ENCODE results near the gene SLC25A6. TPM values are rescaled to one million over a fixed set of nuclear protein-coding genes. Genes with fewer than 3 reads are reported as not detected.

SLC25A6 gene
- total RNA-seq, 1 experiment from 2014 or later: 463 TPM

DNA sequence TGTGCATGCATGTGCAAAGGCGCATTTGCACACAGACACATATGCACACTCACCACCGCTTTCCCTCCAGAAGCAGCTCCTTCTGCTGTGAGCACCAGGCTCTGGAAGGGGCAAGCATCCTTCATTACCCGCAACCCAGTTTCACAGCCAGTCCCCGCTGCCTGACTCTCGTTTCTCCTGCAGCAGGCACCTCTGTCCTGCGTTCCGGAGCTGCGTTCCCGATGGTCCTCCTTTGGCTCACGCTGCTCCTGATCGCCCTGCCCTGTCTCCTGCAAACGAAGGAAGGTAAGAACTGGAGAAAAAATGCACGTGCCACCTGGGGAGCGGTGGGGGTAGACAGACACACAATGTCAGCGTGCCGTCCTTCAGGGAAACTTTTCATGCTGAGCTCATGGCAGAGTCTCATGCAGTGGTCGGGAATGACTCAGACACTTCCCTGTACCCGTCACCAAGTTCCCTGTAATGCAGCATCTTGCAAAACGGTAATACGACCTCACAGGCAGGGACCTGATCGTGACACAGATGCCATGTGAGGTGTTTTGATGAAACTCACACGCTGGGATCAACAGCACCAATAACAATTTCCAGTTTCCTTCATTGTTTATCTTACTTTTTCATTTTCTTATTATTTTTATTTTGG is 50.2 kb downstream of the SLC25A6 start:
- TF ChIP-seq, protein P1, sequence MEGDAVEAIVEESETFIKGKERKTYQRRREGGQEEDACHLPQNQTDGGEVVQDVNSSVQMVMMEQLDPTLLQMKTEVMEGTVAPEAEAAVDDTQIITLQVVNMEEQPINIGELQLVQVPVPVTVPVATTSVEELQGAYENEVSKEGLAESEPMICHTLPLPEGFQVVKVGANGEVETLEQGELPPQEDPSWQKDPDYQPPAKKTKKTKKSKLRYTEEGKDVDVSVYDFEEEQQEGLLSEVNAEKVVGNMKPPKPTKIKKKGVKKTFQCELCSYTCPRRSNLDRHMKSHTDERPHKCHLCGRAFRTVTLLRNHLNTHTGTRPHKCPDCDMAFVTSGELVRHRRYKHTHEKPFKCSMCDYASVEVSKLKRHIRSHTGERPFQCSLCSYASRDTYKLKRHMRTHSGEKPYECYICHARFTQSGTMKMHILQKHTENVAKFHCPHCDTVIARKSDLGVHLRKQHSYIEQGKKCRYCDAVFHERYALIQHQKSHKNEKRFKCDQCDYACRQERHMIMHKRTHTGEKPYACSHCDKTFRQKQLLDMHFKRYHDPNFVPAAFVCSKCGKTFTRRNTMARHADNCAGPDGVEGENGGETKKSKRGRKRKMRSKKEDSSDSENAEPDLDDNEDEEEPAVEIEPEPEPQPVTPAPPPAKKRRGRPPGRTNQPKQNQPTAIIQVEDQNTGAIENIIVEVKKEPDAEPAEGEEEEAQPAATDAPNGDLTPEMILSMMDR (IDR thresholded peaks at IDR 0.05; ENCODE audit: unreplicated experiment): no peak
- no peaks in the 10 kb centered on the region for H3K27me3 Mint-ChIP-seq (ENCODE audit: insufficient read depth, unreplicated experiment)

GRCh38 chrX:1336948-1337779 is 54.7 kb downstream of the SLC25A6 start:
- Mint-ChIP-seq H3K9me3 (ENCODE audit: unreplicated experiment) (no peaks in the 10 kb centered on the region), H3K27me3 (ENCODE audit: insufficient read depth, unreplicated experiment) (no peaks in the 10 kb centered on the region), H3K36me3 (ENCODE audit: insufficient read depth, unreplicated experiment) (no peaks in the 10 kb centered on the region), H3K4me3 (ENCODE audit: unreplicated experiment) (no peak overlapping the region), H3K4me1 (ENCODE audit: insufficient read depth, unreplicated experiment) (no peaks in the 10 kb centered on the region), H3K27ac (ENCODE audit: low read depth, unreplicated experiment) (no peak overlapping the region)
- no TSS peak for BruUV-seq (replicated peaks)
- DNase-seq (ENCODE audit: unreplicated experiment): no peak
- intact Hi-C loops (cut with micrococcal nuclease): no loop called here
- ChIA-PET CTCF (no interaction called here), POLR2A (no interaction called here)
- TF ChIP-seq, protein P1 (IDR thresholded peaks at IDR 0.05; ENCODE audit: unreplicated experiment): no peak

More for the DNA sequence above, 50.2 kb downstream of the SLC25A6 start:
- no peaks in the 10 kb centered on the region for H3K4me1 Mint-ChIP-seq (ENCODE audit: insufficient read depth, unreplicated experiment)
- H3K4me3 Mint-ChIP-seq (ENCODE audit: unreplicated experiment): no peak overlapping the region
- CTCF ChIA-PET: no interaction called here
- H3K9me3 Mint-ChIP-seq (ENCODE audit: unreplicated experiment): no peaks in the 10 kb centered on the region
- POLR2A ChIA-PET: no interaction called here
- no peak for DNase-seq (ENCODE audit: unreplicated experiment)
- H3K36me3 Mint-ChIP-seq (ENCODE audit: insufficient read depth, unreplicated experiment): no peaks in the 10 kb centered on the region
- intact Hi-C loops (cut with micrococcal nuclease): no loop called here
- no TSS peak for BruUV-seq (replicated peaks)
- H3K27ac Mint-ChIP-seq (ENCODE audit: low read depth, unreplicated experiment): no peak overlapping the region

GRCh38 chrX:1336331-1336943 is 55.5 kb downstream of the SLC25A6 start, which contains the start of gene IL3RA:
IL3RA (plus strand) TSS chrX:1336785; CDS start chrX:1341766, 4,981 bp downstream.
- Mint-ChIP-seq H3K27ac (ENCODE audit: low read depth, unreplicated experiment) (no peak within 1 kb of the TSS), H3K4me3 (ENCODE audit: unreplicated experiment) (no peak within 1 kb of the TSS), H3K27me3 (ENCODE audit: insufficient read depth, unreplicated experiment) (no peaks in the 10 kb centered on the region), H3K36me3 (ENCODE audit: insufficient read depth, unreplicated experiment) (no peaks in the 10 kb centered on the region), H3K9me3 (ENCODE audit: unreplicated experiment) (no peaks in the 10 kb centered on the region), H3K4me1 (ENCODE audit: insufficient read depth, unreplicated experiment) (no peaks in the 10 kb centered on the region)
- ChIA-PET CTCF (no interaction called here), POLR2A (no interaction called here)
- intact Hi-C loops (cut with micrococcal nuclease): no loop called here
- TF ChIP-seq, protein P1 (IDR thresholded peaks at IDR 0.05; ENCODE audit: unreplicated experiment): no peak
- no TSS peak for BruUV-seq (replicated peaks)
- no peak for DNase-seq (ENCODE audit: unreplicated experiment)

Other genes with a start within 250 kb of the SLC25A6 start
- not detected in 2 replicates for gene CRLF2, start 179.5 kb downstream of the SLC25A6 start, total RNA-seq (2022)
- gene CSF2RA, start 123.3 kb downstream of the SLC25A6 start, total RNA-seq (2022): not detected in 2 replicates
- not detected in 2 replicates for gene IL3RA, start 55.3 kb downstream of the SLC25A6 start, total RNA-seq (2022)
- 16.5 and 20.6 TPM in 2 replicates for gene ASMTL, start 60.8 kb upstream of the SLC25A6 start, total RNA-seq (2022)
- not detected in 2 replicates for gene P2RY8, start 145.1 kb upstream of the SLC25A6 start, total RNA-seq (2022)
- 76.2 TPM in 2 replicates for gene AKAP17A, start 199.5 kb upstream of the SLC25A6 start, total RNA-seq (2022)
- gene ASMT, start 222.9 kb upstream of the SLC25A6 start, total RNA-seq (2022): not detected in 2 replicates

All from MCF 10A (cell line).